Osteoblast (primary cell): ENCODE data around the gene MAGEA1. TPM values are rescaled to one million over a fixed set of nuclear protein-coding genes. Genes with fewer than 3 reads are reported as not detected.
"Not testable (repeated sequence)": the region's sequence is repeated elsewhere in the genome, so short reads cannot be mapped to it uniquely, and the experiment has no call there.

ENCODE experiments used
- DNase-seq: peaks from one replicate; pipeline ENCODE4 v3.0.0; 2011; ENCODE audit warnings: low spot score, mixed read lengths; ENCODE audit not compliant: insufficient read length; ENCODE audit errors: missing footprints
- H2AFZ ChIP-seq: 2 replicates; pipeline ENCODE4 v1.6.0; 2011; ENCODE audit warnings: mild to moderate bottlenecking, low read length
- H3K27ac ChIP-seq: 2 replicates; pipeline ENCODE4 v1.5.1; 2011; ENCODE audit warnings: mild to moderate bottlenecking, low read depth, low read length, moderate library complexity
- H3K27me3 ChIP-seq: 2 replicates; pipeline ENCODE4 v1.6.0; 2012; ENCODE audit warnings: mild to moderate bottlenecking, control low read depth, inconsistent platforms, low read length, moderate library complexity; ENCODE audit not compliant: insufficient read depth
- H3K36me3 ChIP-seq: 2 replicates; pipeline ENCODE4 v1.5.1; 2011; ENCODE audit warnings: mild to moderate bottlenecking, low read length, control low read depth, moderate library complexity; ENCODE audit not compliant: insufficient read depth
- H3K4me1 ChIP-seq: 2 replicates; pipeline ENCODE4 v1.5.1; 2011; ENCODE audit warnings: mild to moderate bottlenecking, low read length, control low read depth, moderate library complexity; ENCODE audit not compliant: insufficient read depth
- H3K4me2 ChIP-seq: 2 replicates; pipeline ENCODE4 v1.6.0; 2011; ENCODE audit warnings: mild to moderate bottlenecking, low read length; ENCODE audit not compliant: insufficient read depth
- H3K4me3 ChIP-seq: fragments of 200-600 bp; sonication (generic); 3 replicates; pipeline ENCODE4 v1.5.1; 2012; ENCODE audit warnings: mild to moderate bottlenecking, low read length, inconsistent platforms; ENCODE audit not compliant: insufficient read depth
- H3K79me2 ChIP-seq: 2 replicates; pipeline ENCODE4 v1.6.0; 2012; ENCODE audit warnings: mild to moderate bottlenecking, low read length, control low read depth, inconsistent platforms; ENCODE audit not compliant: insufficient read depth
- H3K9me3 ChIP-seq: 2 replicates; pipeline ENCODE4 v1.5.1; 2011; ENCODE audit warnings: low read depth, low read length, control low read depth
- H4K20me1 ChIP-seq: 2 replicates; pipeline ENCODE4 v1.6.0; 2012; ENCODE audit warnings: mild to moderate bottlenecking, low read length, control low read depth; ENCODE audit not compliant: insufficient read depth
- total RNA-seq: library from RNA; depleted of rRNA; stranded (reverse); fragments of >200 nt; gene quantifications from 2 replicates; pipeline ENCODE4 v1.2.3, GENCODE V29; 2012
- TF ChIP-seq, protein P1 (sequence below): IDR thresholded peaks from 2 replicates; pipeline ENCODE4 v1.5.1; 2011; ENCODE audit warnings: mild to moderate bottlenecking, low read depth, low read length, moderate library complexity; ENCODE audit errors: extremely low read depth

Gene MAGEA1
- total RNA-seq, 1 donor, result not detected

DNA sequence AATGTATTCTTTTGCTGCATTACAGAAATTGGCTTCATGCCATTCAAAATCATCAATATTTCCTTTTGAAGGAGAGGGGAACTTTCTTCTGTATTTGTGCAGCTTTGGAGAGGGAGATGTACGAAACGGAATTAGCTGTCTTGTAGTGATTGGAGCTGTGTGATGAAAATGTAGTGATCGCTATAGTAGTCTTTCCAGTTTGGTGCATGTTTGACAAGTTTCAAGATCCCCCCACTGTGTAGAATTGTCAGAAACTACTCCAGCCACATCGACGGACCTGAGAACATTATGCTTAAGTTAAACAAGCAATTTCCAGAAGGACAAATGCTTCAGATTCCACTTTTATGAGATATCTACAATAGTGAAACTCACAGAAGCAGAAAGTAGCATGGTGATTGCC is 21.6 kb upstream of the MAGEA1 start:
- no peaks in the 10 kb centered on the region for H3K36me3 ChIP-seq
- TF ChIP-seq, protein P1, sequence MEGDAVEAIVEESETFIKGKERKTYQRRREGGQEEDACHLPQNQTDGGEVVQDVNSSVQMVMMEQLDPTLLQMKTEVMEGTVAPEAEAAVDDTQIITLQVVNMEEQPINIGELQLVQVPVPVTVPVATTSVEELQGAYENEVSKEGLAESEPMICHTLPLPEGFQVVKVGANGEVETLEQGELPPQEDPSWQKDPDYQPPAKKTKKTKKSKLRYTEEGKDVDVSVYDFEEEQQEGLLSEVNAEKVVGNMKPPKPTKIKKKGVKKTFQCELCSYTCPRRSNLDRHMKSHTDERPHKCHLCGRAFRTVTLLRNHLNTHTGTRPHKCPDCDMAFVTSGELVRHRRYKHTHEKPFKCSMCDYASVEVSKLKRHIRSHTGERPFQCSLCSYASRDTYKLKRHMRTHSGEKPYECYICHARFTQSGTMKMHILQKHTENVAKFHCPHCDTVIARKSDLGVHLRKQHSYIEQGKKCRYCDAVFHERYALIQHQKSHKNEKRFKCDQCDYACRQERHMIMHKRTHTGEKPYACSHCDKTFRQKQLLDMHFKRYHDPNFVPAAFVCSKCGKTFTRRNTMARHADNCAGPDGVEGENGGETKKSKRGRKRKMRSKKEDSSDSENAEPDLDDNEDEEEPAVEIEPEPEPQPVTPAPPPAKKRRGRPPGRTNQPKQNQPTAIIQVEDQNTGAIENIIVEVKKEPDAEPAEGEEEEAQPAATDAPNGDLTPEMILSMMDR, result no peak
- H4K20me1 ChIP-seq, result no peaks in the 10 kb centered on the region
- H3K27ac ChIP-seq, result no peak overlapping the region
- DNase-seq, result no peak
- H3K4me3 ChIP-seq, result no peak overlapping the region
- H3K79me2 ChIP-seq, result no peaks in the 10 kb centered on the region
- no peaks in the 10 kb centered on the region for H3K4me1 ChIP-seq
- H2AFZ ChIP-seq, result no peak overlapping the region
- H3K4me2 ChIP-seq, result no peak overlapping the region
- peaks cover 10% of the 10 kb centered on the region for H3K27me3 ChIP-seq
- H3K9me3 ChIP-seq, result no peaks in the 10 kb centered on the region

DNA sequence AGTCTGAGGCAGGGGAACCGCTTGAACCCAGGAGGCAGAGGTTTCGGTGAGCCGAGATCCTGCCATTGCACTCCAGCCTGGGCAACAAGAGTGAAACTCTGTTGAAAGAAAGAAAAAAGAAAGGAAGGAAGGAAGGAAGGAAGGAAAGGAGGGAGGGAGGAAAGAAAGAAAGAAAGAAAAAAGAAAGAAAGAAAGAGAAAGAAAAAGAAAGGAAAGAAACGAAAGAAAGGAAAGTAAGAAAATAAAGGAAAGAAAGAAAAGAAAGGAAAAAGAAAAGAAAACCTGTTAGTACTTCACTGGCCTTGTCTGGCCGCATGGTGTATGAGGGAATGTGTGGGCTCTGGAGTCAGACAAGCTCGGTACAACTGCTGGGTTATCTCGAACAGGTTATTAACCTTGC is 20.8 kb upstream of the MAGEA1 start:
- DNase-seq, result no peak
- H2AFZ ChIP-seq, result no peak overlapping the region
- no peaks in the 10 kb centered on the region for H3K9me3 ChIP-seq
- no peak overlapping the region for H3K4me2 ChIP-seq
- H3K79me2 ChIP-seq, result no peaks in the 10 kb centered on the region
- no peaks in the 10 kb centered on the region for H4K20me1 ChIP-seq
- no peaks in the 10 kb centered on the region for H3K4me1 ChIP-seq
- H3K27me3 ChIP-seq, result peaks cover 10% of the 10 kb centered on the region
- no peak overlapping the region for H3K27ac ChIP-seq
- TF ChIP-seq, protein P1, result no peak
- no peak overlapping the region for H3K4me3 ChIP-seq
- no peaks in the 10 kb centered on the region for H3K36me3 ChIP-seq

DNA sequence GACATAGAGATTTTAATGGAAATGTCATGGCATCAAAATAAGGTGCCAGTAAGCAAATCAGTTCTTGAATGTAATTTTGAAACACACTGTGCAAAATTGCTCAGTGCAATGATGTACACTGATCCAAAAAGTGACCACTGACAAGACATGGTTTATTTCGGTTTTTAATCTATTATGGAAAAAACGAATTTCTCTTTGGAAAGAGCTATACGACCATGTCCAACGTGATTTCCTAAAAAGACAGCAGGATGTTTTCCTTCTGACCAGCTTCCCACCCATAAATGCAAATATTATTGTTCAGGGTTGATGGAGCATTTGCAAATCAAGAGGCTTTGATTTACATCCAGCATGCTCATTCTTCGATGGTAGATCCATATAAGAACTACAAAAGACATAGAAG is 17.1 kb upstream of the MAGEA1 start:
- Histone ChIP-seq H3K4me1 (no peaks in the 10 kb centered on the region), H3K9me3 (no peaks in the 10 kb centered on the region), H3K4me2 (no peak overlapping the region), H3K4me3 (no peak overlapping the region), H2AFZ (no peak overlapping the region), H3K27me3 (peaks cover 6% of the 10 kb centered on the region), H3K36me3 (no peaks in the 10 kb centered on the region), H3K27ac (no peak overlapping the region), H3K79me2 (no peaks in the 10 kb centered on the region), H4K20me1 (no peaks in the 10 kb centered on the region)
- TF ChIP-seq, protein P1, result no peak
- no peak for DNase-seq

DNA sequence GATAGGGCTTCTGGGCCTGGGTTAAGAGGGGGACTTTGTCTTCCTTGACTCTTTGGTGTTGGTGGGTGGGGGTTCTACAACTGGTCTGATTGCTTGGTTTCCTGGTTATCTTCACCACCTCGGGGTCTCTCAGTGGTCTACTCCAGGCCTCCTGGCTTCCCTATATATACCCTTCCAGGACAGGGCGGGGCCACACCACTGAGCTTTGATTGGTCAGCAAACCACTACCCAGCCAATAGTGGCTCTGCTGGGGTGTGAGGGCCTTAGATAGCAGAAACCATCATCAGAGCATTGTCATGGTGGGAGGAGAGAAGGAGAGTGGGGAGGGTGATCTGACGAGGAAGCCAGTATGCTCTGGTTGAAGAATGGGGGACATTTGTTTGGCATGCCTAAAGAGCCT is 14.4 kb upstream of the MAGEA1 start:
- Histone ChIP-seq H3K4me1 (no peaks in the 10 kb centered on the region), H3K79me2 (no peaks in the 10 kb centered on the region), H3K9me3 (no peaks in the 10 kb centered on the region), H2AFZ (no peak overlapping the region), H4K20me1 (no peaks in the 10 kb centered on the region), H3K4me2 (no peak overlapping the region), H3K4me3 (no peak overlapping the region), H3K36me3 (no peaks in the 10 kb centered on the region), H3K27ac (no peak overlapping the region), H3K27me3 (no peaks in the 10 kb centered on the region)
- TF ChIP-seq, protein P1, result no peak
- no peak for DNase-seq

DNA sequence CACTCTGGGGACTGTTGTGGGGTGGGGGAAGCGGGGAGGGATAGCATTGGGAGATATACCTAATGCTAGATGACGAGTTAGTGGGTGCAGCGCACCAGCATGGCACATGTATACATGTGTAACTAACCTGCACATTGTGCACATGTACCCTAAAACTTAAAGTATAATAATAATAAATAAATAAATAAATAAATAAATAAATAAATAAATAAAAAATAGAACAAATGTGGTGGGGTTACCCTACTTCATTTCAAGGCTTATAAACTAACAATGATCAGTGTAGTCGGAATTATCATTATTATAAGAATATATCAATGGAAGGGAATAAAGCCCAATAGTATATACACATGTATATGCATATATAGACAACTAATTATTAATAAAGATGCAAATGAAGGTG is 10.7 kb upstream of the MAGEA1 start:
- not testable (repeated sequence) for H2AFZ ChIP-seq, H3K27me3 ChIP-seq, H3K79me2 ChIP-seq, H3K36me3 ChIP-seq, DNase-seq, H3K27ac ChIP-seq, H3K4me2 ChIP-seq, H4K20me1 ChIP-seq, H3K4me3 ChIP-seq, H3K4me1 ChIP-seq, H3K9me3 ChIP-seq
